Progenitor cell of endocrine pancreas (in vitro differentiated cells): ENCODE data around the gene NYAP1. TPM values are rescaled to one million over a fixed set of nuclear protein-coding genes. Genes with fewer than 3 reads are reported as not detected.
"Not testable (repeated sequence)": the region's sequence is repeated elsewhere in the genome, so short reads cannot be mapped to it uniquely, and the experiment has no call there.

ENCODE experiments used
- DNase-seq: peaks from one replicate; pipeline ENCODE4 v3.0.0; 2021; ENCODE audit warnings: low spot score; ENCODE audit not compliant: unreplicated experiment
- H3K27ac Mint-ChIP-seq: 2 replicates; pipeline ENCODE4 v1.8.0; 2021; ENCODE audit warnings: mild to moderate bottlenecking, moderate library complexity, mixed read lengths
- H3K27me3 Mint-ChIP-seq: 2 replicates; pipeline ENCODE4 v1.8.0; 2021; ENCODE audit warnings: mixed read lengths
- H3K36me3 Mint-ChIP-seq: 2 replicates; pipeline ENCODE4 v1.8.0; 2022; ENCODE audit warnings: mixed read lengths; ENCODE audit not compliant: insufficient read depth
- H3K4me1 Mint-ChIP-seq: 2 replicates; pipeline ENCODE4 v1.8.0; 2021; ENCODE audit warnings: low read depth, mixed read lengths
- H3K4me3 Mint-ChIP-seq: 2 replicates; pipeline ENCODE4 v1.8.0; 2021; ENCODE audit warnings: low read depth, mild to moderate bottlenecking, moderate library complexity, mixed read lengths
- H3K9me3 Mint-ChIP-seq: 2 replicates; pipeline ENCODE4 v1.8.0; 2021; ENCODE audit warnings: low read depth, mixed read lengths
- CTCF ChIP-seq: fragments of 200-600 bp; sonication (generic); IDR thresholded peaks from one replicate; pipeline ENCODE4 v1.5.0; 2021; ENCODE audit warnings: antibody characterized with exemption, mild to moderate bottlenecking; ENCODE audit not compliant: unreplicated experiment
- total RNA-seq: library from RNA; stranded (reverse); gene quantifications from 2 replicates; pipeline ENCODE4 v1.2.1, GENCODE V29; 2021

The NYAP1 gene
- total RNA-seq, 1 donor from 2014 or later = 4.9 TPM

GRCh38 chr7:100491192-100491578, 7.5 kb downstream of the NYAP1 start:
- Mint-ChIP-seq H3K4me3 (no peak overlapping the region), H3K4me1 (peaks cover 2% of the 10 kb centered on the region), H3K27ac (no peak overlapping the region), H3K36me3 (no peaks in the 10 kb centered on the region), H3K9me3 (no peaks in the 10 kb centered on the region), H3K27me3 (peaks cover 25% of the 10 kb centered on the region)
- TF ChIP-seq CTCF = no peak
- no peak for DNase-seq

DNA sequence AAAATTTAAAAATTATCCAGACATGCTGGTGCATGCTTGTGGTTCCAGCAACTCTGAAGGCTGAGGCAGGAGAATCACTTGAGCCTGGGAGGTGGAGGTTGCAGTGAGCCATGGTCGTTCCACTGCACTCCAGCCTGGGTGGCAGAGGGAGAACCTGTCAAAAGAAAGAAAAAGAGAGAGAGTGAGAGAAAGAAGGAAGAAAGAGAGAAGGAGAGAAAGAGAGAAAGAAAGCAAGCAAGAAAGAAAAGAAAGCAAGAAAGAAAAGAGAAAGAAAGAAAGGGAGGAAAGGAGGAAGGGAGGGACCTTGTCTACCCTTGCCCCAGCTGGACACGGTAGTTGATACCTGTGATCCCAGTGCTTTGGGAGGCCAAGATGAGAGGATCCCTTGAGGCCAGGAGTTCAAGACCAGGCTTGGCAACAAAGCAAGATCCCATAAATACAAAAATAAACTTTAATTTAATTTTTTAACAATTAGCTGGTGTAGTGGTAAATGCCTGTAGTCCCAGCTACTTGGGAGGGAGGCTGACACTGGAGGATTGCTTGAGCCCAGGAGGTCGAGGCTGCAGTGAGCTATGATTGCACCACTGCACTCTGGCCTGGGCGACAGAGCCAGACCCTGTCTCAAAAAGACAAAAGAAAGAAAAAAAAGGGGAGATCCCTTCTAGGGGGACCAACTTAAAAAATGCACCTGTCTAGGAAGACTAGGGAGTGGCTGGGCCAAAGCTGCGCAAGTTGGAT, 9.2 kb downstream of the NYAP1 start:
- Mint-ChIP-seq H3K4me3 (no peak overlapping the region), H3K27me3 (peaks cover 26% of the 10 kb centered on the region), H3K4me1 (peaks cover 2% of the 10 kb centered on the region), H3K9me3 (no peaks in the 10 kb centered on the region), H3K27ac (no peak overlapping the region), H3K36me3 (no peaks in the 10 kb centered on the region)
- TF ChIP-seq CTCF = no peak
- no peak for DNase-seq

GRCh38 chr7:100493476-100494264, 9.9 kb downstream of the NYAP1 start:
- no peak for DNase-seq
- TF ChIP-seq CTCF = no peak
- no peak overlapping the region for H3K27ac Mint-ChIP-seq
- H3K9me3 Mint-ChIP-seq = no peaks in the 10 kb centered on the region
- H3K4me3 Mint-ChIP-seq = no peak overlapping the region
- H3K4me1 Mint-ChIP-seq = peaks cover 2% of the 10 kb centered on the region
- no peaks in the 10 kb centered on the region for H3K36me3 Mint-ChIP-seq
- H3K27me3 Mint-ChIP-seq = peaks cover 26% of the 10 kb centered on the region

DNA sequence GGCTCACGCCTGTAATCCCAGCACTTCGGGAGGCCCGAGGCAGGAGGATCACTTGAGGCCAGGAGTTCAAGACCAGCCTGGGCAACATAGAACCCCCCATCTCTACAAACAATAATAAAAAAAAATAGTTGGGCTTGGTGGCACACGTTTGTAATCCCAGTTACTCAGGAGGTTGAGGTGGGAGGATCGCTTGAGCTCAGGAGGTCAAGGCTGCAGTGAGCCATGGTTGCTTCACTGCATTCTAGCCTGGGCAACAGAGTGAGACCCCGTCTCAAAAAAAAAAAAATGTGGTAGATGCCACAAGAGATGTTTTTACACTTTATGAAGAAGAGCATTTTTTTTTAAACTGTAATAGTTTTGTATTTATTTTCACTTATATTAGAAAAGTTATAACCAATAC, 12.8 kb downstream of the NYAP1 start:
- H3K4me3 Mint-ChIP-seq = no peak overlapping the region
- H3K27me3 Mint-ChIP-seq = peaks cover 26% of the 10 kb centered on the region
- no peak overlapping the region for H3K27ac Mint-ChIP-seq
- DNase-seq = no peak
- no peak for TF ChIP-seq CTCF
- no peaks in the 10 kb centered on the region for H3K4me1 Mint-ChIP-seq
- H3K36me3 Mint-ChIP-seq = no peaks in the 10 kb centered on the region
- H3K9me3 Mint-ChIP-seq = no peaks in the 10 kb centered on the region

- not testable (repeated sequence) for H3K4me1 Mint-ChIP-seq, H3K36me3 Mint-ChIP-seq, DNase-seq, H3K27me3 Mint-ChIP-seq, H3K27ac Mint-ChIP-seq, H3K4me3 Mint-ChIP-seq, H3K9me3 Mint-ChIP-seq
Measured at GRCh38 chr7:100500743-100501142, 17.0 kb downstream of the NYAP1 start.

DNA sequence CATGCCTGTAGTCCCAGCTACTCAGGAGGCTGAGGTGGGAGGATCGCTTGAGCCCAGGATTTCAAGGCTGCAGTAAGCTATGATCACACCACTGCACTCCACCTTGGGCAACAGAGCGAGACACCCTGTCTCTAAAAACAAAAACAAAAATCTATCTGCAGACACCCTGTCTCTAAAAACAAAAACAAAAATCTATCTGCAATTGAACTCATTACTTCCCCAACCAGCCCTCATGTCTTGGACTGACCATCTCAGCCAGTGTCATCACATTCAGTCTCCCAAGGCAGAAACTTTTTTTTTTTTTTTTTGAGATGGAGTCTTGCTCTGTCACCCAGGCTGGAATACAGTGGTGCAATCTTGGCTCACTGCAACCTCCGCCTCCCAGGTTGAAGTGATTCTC, 20.3 kb downstream of the NYAP1 start:
- not testable (repeated sequence) for DNase-seq, H3K36me3 Mint-ChIP-seq, H3K9me3 Mint-ChIP-seq, H3K4me3 Mint-ChIP-seq, H3K27ac Mint-ChIP-seq, H3K27me3 Mint-ChIP-seq, H3K4me1 Mint-ChIP-seq
